GM21515 (cell line): ENCODE data around the gene SYNE4.
"Not testable (repeated sequence)": the region's sequence is repeated elsewhere in the genome, so short reads cannot be mapped to it uniquely, and the experiment has no call there.

ENCODE experiments used
- ATAC-seq: cut with Tn5 transposase; IDR thresholded peaks from one replicate; pipeline ENCODE4 v1.9.1; 2021; ENCODE audit not compliant: unreplicated experiment

The SYNE4 gene

DNA sequence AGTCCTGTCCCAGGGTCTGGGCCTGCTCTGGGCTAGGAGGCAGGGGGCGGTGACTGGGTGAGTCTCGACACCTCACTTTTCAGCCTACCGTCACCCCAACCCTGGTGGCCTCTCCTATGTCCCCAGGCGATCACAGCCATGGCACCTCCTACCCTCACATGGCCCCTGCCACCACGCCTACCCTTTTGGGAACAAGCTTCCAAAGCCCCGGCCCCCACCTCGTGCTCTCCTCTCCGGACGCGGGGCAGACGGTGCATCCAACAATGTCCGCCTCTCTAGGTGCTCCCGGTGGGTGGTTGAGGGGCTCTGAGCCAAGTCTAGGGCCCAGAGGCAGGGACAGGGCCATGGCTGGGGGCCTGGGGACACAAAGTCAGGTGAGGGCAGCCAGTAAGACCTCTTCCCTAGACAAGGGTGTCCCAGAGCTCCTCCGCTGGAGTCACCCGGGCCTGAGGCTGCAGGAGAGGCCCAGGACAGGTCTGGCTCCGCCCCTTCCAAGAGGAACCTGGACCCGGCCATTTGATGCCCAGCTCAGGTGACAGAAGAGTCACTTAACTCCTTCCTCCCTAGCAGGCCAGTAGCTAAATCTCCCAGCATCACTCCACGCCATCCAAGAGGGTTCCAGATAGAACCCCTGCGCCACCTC is at the start of gene SYNE4:
Gene SYNE4, minus strand, starts transcription at position 478 of the 643 bp plus-strand sequence. Its CDS starts 132 bp downstream, at position 346.
- no peak for ATAC-seq

- peak; percentile 72 for ATAC-seq
These were observed 46.4 kb upstream of the SYNE4 start, which contains the start of gene WDR62 for GRCh38 chr19:36054733-36055686. Gene WDR62, plus strand, starts transcription at chr19:36054897. Its CDS starts 75 bp downstream, at chr19:36054972.

DNA sequence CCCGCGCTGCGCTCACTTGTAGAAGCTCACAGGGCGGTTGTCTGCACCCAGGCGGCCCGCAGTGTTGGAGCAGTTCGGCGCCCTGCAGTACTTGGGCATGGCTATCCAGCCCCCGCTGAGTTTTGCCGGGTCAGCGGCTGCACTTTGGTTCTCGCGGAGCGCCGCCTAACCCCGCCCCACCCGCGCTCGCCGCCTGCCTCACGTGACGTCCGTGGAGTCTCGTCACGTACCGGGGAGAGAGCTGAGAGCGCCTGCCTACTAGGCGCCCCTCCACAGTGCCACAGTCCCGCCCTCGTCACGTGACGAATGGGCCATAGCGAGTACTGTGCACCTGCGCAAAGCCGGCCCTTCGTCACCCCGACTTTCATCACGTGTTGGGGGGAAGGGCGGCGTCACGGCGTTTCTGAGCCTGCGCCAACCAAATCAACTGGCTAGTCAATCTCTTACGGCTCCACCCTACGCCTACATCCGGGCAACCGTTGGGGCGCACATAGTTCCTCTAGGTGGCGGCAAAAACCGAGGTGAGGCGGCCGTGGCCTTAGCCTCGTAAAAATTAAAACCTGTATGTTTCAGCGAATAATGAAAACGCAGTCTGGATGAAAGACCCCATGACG is 45.6 kb upstream of the SYNE4 start, which contains the start of gene THAP8:
Gene THAP8, minus strand, starts transcription at position 167 of the 614 bp plus-strand sequence. Its CDS starts 68 bp downstream, at position 99.
- peak; percentile 77 for ATAC-seq

DNA sequence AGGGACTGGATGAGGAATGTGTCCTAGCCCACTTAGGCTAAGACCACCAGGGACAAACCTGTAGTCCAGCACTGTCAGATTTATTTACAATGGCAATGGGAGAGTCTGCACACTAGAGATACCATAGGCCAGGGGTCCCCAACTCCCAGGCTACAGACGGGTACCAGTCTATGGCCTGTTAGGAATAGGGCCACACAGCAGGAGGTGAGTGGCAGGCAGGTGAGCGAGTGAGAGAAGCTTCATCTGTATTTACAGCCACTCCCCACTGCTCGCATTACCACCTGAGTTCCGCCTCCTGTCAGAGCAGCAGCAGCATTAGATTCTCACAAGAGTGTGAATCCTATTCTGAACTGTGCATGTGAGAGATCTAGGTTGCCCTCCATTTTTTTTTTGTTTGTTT is 43.0 kb upstream of the SYNE4 start:
- ATAC-seq, result no peak

DNA sequence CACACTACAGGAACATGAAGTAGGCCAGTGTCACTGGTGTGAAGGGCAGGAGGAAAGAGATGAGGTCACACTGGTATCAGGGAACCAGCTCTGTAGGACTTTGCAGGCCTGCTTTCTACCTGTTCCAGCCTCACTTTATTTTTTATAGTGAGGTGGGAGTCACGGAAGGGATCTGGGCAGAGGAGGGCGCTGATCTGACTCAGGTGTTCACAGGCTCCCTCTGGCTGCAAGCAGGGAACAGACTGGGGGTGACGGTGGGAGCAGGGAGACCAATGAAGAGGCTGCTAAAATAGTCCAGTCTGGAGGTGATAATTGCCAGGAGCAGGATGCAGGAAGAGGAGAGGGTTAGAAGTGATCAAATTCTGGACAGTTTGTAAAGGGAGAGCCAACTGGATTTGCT is 42.6 kb upstream of the SYNE4 start:
- no peak for ATAC-seq

GRCh38 chr19:36049080-36049698 is 40.6 kb upstream of the SYNE4 start:
- ATAC-seq, result no peak

DNA sequence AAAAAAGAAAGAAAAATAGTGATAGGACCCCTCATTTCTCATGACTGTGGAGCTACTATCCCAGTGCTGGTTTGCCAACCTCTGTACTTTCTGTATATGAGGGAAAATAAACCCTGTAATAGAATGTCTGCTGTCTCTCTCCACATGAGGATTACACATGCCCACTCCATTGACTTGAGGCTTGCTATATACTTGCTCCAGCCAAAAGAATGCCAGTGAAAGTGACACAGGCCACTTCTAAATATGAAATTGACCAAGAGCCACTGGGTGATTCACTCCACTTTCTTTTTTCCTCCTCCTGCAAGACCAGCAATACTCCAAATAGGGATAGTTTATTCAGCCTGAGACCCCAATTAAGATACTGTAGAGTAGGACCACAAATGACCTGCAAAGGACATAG is 39.2 kb upstream of the SYNE4 start:
- no peak for ATAC-seq

DNA sequence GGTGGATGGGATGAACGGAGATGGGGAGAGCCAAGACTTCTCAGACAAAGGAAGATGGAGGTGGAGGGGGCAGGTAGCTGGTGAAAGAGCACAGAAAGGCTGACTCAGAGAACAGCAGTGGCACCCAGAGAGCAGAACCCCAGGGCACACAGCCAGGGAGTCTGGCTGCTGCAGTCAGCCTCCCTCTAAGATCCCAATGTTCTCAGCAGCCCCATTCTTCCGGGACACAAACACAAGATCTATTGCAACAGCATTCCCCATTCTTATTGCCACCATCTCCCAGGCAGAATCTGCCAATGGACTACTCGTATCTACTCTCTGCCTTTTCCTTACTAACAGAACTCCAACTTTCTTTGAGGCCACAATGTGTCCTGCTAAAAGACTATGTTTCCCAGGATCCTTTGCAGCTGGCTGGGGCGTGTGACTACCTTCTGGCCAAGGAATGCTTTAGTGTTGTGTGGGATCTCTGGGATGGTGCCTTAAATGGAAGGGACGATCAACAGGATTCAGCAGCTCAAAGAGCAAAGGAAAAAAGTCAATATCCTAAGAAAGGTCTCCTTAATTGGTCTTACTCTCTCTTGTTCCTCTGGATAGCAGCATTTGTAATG is 37.9 kb upstream of the SYNE4 start:
- no peak for ATAC-seq

DNA sequence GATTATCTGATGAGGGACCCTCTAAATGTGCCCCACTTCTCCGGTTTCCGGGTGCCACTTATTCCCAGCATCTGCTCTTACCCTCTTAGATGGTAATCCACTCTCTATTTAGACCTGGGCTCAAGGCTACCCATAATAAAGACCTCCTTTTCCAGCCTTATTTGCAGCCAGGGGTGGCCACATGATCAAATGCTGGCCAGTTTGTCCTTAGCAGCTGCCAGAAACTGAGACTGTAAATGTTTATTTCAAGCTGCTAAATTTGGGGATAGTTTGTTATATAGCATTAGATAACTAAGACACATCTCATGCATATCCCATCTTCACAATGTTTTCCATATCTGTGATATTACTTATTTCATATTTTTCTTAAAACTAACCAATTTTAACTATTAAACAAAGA is 35.3 kb upstream of the SYNE4 start:
- no peak for ATAC-seq

- no peak for ATAC-seq
These were observed 33.2 kb upstream of the SYNE4 start for GRCh38 chr19:36041831-36042230.

- not testable (repeated sequence) for ATAC-seq
These were observed 32.5 kb upstream of the SYNE4 start for GRCh38 chr19:36041092-36041491.

DNA sequence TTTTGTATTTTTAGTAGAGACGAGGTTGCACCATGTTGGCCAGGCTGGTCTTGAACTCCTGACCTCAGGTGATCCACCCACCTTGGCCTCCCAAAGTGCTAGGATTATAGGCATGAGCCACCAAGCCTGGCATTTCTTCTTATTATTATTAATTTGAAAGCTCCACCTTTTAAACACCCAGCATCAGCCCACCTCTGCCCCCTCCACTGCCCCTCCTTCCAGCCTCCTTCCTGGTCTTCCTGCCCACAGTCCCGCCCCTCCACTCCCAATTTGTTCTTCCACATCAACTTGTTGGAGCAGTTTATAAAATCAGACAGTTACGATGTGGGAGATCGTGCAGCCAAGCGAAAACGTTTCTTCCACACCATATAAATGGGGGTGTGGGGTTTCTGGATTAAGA is 31.9 kb upstream of the SYNE4 start:
- no peak for ATAC-seq

- no peak for ATAC-seq
These were observed 23.9 kb upstream of the SYNE4 start, which contains the start of gene CLIP3 for GRCh38 chr19:36032251-36033104. Gene CLIP3, minus strand, starts transcription at chr19:36032873. Its CDS starts 516 bp downstream, at chr19:36032357.

GRCh38 chr19:36031308-36031707 is 22.7 kb upstream of the SYNE4 start:
- ATAC-seq, result no peak

- ATAC-seq, result no peak
These were observed 21.9 kb upstream of the SYNE4 start for GRCh38 chr19:36030264-36031148.

DNA sequence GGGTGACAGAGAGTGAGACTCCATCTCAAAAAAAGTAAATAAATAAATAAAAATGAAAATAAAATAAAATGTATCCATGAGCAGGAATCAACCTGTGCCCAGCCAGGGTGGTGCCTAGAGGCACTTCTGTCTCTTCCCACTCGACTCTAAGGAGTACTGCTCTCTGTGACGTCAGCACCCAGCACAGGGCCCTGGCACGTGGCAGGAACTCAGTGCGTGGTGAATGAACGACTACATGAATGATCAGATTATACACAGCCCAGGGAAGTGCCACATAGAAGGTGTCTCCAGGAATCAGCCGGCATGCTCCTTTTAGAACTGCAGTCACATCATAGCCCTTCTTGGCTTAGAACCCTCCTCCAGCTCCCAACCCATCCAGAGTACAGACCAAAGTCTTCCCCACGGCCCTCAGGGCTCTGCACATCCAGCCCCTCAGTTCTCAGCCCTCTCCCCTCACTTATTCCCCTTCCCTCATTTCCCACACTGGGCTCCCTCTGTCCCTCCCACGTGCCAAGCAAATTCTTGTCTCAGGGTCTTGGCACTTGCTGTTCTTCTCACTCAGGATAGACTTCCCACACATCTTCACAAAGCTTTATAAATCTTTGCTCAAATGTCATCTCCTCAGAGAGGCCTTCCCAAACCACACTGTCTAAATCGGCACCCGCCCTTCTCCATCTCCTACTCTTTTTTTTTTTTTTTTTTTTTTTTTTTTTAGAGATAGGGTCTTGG is 19.9 kb upstream of the SYNE4 start:
- ATAC-seq, result no peak

DNA sequence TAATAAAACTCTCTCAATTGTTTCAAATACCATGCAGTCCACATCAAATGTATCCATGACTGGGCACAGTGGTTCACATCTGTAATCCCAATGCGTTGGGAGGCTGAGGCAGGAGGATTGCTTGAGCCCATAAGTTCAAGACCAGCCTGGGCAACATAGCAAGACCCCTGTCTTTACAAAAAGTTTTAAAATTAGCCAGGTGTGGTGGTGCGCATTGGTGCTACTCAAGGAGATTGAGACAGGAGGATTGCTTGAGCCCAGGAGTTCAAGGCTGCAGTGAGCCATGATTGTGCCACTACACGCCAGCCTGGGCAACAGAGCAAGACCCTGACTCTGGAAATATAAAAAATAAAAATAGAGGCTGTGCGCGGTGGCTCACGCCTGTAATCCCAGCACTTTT is 19.1 kb upstream of the SYNE4 start:
- no peak for ATAC-seq
